Uterus (tissue), 4 donors: Measurements from ENCODE around the gene NKAIN2. TPM values are rescaled to one million over a fixed set of nuclear protein-coding genes. Genes with fewer than 3 reads are reported as not detected.

Experiments used
- DNase-seq, 2 donors: peaks; one replicate each; pipeline ENCODE4 v3.0.0-alpha.2; 2019 to 2020
- H3K27ac ChIP-seq, 2 donors: fragments of 200-600 bp; sonication (generic); 1 replicate in 1 of 2; 2 replicates in 1 of 2; pipeline ENCODE4 v1.5.1; 2016 to 2018
- H3K27me3 ChIP-seq, 2 donors: fragments of 200-600 bp; sonication (generic); one replicate each; pipeline ENCODE4 v1.5.1; 2018 to 2019; ENCODE audit warnings: control low read depth in 1 of 2
- H3K36me3 ChIP-seq, 2 donors: fragments of 200-600 bp; sonication (generic); one replicate each; pipeline ENCODE4 v1.5.1; 2019; ENCODE audit warnings: control low read depth in 1 of 2
- H3K4me1 ChIP-seq, 2 donors: fragments of 200-600 bp; sonication (generic); one replicate each; pipeline ENCODE4 v1.5.1; 2018 to 2019; ENCODE audit warnings: control low read depth in 1 of 2
- H3K4me3 ChIP-seq, 2 donors: fragments of 200-600 bp; sonication (generic); 1 replicate in 1 of 2; 2 replicates in 1 of 2; pipeline ENCODE4 v1.5.1; 2018 to 2019; ENCODE audit warnings: mild to moderate bottlenecking in 1 of 2
- H3K9me3 ChIP-seq, 2 donors: fragments of 200-600 bp; sonication (generic); one replicate each; pipeline ENCODE4 v1.5.1; 2019; ENCODE audit warnings: control low read depth in 1 of 2
- POLR2A ChIP-seq, 2 donors: fragments of 450-650 bp; IDR thresholded peaks; one replicate each; pipeline ENCODE4 v1.6.1; 2016; ENCODE audit warnings: antibody characterized with exemption in 2 of 2, mild to moderate bottlenecking in 1 of 2, moderate library complexity in 1 of 2
- intact Hi-C: fragments of 100-400 bp; cut with DNase I; formaldehyde crosslinking; loops from one replicate; pipeline ENCODE4 v1.15.1; 2023; ENCODE audit warnings: low total_unique reads
- total RNA-seq, 4 donors: library from RNA; depleted of rRNA in 3 of 4; stranded (reverse); fragments of >200 nt in 3 of 4; gene quantifications; one replicate each; pipeline versions ENCODE4 v1.1.0 to v1.2.4, GENCODE V29; 2014 to 2023
- TF ChIP-seq, protein P1 (sequence below), 4 experiments: fragments of 200-600 bp in 2 of 4; fragments of 450-650 bp in 2 of 4; sonication (generic) in 2 of 4; IDR thresholded peaks; one replicate each; pipeline ENCODE4 v1.5.1; 2016 to 2019; ENCODE audit warnings: antibody characterized with exemption in 4 of 4, mild to moderate bottlenecking in 2 of 4, moderate library complexity in 1 of 4
- donor health status: DM: yes; HTN: yes; CAD: no.

NKAIN2 gene
- total RNA-seq, 4 donors from 2014 or later, result 0.59 to 1.1 (median 1.0) TPM; not detected in 1

DNA sequence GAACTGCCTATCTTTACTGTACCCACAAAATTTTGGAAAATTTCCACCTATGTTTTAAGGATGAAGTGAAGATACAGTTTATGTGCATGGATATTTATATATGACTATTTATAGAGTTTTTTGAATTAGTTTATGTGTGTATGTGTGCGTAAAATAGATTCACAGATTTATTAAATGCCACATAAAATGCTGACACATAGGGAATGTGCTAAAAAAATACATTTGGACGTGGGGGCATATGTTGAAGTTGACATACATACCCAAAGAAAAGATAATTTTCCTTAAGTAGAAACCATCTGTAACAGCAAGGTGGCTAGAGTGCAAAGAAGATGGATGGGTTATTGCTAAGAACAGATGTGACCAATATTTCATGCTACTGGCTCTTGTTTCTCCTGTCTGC, 856.5 kb downstream of the NKAIN2 start:
- H3K27ac ChIP-seq, result no peak overlapping the region
- no peaks in the 10 kb centered on the region for H3K36me3 ChIP-seq
- TF ChIP-seq, protein P1, sequence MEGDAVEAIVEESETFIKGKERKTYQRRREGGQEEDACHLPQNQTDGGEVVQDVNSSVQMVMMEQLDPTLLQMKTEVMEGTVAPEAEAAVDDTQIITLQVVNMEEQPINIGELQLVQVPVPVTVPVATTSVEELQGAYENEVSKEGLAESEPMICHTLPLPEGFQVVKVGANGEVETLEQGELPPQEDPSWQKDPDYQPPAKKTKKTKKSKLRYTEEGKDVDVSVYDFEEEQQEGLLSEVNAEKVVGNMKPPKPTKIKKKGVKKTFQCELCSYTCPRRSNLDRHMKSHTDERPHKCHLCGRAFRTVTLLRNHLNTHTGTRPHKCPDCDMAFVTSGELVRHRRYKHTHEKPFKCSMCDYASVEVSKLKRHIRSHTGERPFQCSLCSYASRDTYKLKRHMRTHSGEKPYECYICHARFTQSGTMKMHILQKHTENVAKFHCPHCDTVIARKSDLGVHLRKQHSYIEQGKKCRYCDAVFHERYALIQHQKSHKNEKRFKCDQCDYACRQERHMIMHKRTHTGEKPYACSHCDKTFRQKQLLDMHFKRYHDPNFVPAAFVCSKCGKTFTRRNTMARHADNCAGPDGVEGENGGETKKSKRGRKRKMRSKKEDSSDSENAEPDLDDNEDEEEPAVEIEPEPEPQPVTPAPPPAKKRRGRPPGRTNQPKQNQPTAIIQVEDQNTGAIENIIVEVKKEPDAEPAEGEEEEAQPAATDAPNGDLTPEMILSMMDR (IDR thresholded peaks at IDR 0.05), result no peak
- TF ChIP-seq POLR2A (IDR thresholded peaks at IDR 0.05), result no peak
- no peaks in the 10 kb centered on the region for H3K27me3 ChIP-seq
- H3K4me1 ChIP-seq, result no peaks in the 10 kb centered on the region
- H3K4me3 ChIP-seq, result no peak overlapping the region
- intact Hi-C loops, result no loop called here
- H3K9me3 ChIP-seq, result no peaks in the 10 kb centered on the region
- no peak for DNase-seq

DNA sequence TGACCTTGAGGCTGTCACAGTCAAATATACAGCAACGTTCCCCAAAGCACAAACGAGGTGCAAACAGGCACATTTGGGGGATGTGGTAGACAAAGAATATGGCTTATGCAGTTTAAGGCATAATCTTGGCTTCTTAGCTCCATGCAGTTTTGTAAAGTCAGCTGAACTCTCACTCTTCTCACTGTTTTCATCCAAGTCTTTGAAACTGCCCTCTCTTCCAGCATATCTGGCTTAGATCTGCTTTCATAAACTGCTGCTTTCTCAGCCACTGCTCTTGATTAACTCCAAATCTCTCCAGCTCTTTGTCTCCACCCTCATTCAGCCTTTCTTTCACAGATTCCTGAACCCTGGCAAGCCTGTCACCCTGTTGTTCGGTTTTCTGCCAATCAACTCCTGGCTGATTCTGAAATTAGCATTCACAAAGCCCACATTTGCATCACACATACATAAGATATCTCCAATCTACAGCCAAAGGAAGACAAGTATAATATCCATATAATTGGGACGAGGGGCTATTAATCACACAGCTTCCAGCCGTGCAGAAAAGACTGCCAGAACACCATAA, 857.5 kb downstream of the NKAIN2 start:
- intact Hi-C loops, result no loop called here
- H3K4me3 ChIP-seq, result no peak overlapping the region
- H3K27ac ChIP-seq, result no peak overlapping the region

DNA sequence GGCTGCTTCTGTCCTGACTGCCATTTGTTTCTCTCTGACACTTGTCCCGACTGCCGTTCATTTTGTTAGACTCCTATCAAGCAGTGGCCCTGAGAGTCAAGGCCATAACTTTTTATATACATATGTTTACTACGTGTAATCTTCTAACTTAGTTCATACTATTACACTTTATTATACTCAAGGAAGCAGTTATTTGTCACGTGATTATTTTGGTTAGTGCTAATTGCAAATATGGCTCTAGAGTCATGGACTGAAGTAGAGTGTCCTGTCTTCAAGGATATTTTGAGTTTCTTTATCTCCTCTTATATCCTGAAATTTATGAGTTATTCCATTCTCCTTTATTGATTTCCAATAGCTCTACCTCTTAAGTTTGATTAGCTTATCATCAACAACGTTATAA, 864.4 kb downstream of the NKAIN2 start:
- no peak for TF ChIP-seq POLR2A (IDR thresholded peaks at IDR 0.05)
- TF ChIP-seq, protein P1 (IDR thresholded peaks at IDR 0.05), result no peak
- DNase-seq, result no peak
- Histone ChIP-seq H3K9me3 (no peaks in the 10 kb centered on the region), H3K4me3 (no peak overlapping the region), H3K27me3 (no peaks in the 10 kb centered on the region), H3K4me1 (no peaks in the 10 kb centered on the region), H3K27ac (no peak overlapping the region), H3K36me3 (no peaks in the 10 kb centered on the region)
- intact Hi-C loops, result no loop called here

More for the DNA sequence above, 857.5 kb downstream of the NKAIN2 start:
- Histone ChIP-seq H3K27me3 (no peaks in the 10 kb centered on the region), H3K4me1 (no peaks in the 10 kb centered on the region), H3K9me3 (no peaks in the 10 kb centered on the region), H3K36me3 (no peaks in the 10 kb centered on the region)
- DNase-seq, result no peak
- no peak for TF ChIP-seq POLR2A (IDR thresholded peaks at IDR 0.05)
- TF ChIP-seq, protein P1 (IDR thresholded peaks at IDR 0.05), result no peak

DNA sequence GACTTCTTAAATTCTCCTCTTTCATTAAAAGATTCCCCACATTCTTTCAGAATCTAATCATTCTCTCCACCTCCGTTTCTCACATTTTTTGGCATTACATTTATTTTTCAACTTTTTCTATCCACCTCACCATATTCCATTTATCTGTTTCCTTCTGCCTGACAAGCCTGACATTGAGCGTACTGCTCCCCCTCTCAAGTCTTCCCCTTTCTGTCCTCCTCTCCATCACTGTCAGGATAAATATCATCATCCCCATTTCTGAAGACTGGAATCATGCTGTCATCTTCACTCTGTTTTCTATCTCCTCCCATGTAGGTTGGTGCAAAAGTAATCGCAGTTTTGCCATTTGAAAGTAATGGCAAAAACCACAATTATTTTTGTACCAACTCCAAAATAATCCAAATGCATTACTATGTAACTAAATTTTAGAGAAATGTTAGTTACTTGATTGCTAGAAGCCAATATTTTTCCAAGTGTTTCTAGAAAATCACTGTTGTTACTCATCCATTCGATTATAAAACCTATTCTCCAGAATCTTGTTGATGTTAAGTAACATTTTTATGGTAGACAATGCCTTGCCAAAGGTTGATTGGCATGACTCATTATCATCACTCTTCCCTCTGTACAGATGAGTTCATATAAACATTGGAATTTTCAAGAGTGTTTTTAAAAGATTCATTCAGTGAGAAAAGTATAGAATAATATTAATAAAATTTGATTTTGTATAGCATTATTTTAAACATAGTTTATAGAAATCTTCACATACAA, 866.2 kb downstream of the NKAIN2 start:
- no peak for TF ChIP-seq POLR2A (IDR thresholded peaks at IDR 0.05)
- TF ChIP-seq, protein P1 (IDR thresholded peaks at IDR 0.05), result no peak
- Histone ChIP-seq H3K36me3 (no peaks in the 10 kb centered on the region), H3K27ac (no peak overlapping the region), H3K27me3 (no peaks in the 10 kb centered on the region), H3K4me3 (no peak overlapping the region), H3K4me1 (no peaks in the 10 kb centered on the region), H3K9me3 (no peaks in the 10 kb centered on the region)
- no peak for DNase-seq
- intact Hi-C loops, result no loop called here

DNA sequence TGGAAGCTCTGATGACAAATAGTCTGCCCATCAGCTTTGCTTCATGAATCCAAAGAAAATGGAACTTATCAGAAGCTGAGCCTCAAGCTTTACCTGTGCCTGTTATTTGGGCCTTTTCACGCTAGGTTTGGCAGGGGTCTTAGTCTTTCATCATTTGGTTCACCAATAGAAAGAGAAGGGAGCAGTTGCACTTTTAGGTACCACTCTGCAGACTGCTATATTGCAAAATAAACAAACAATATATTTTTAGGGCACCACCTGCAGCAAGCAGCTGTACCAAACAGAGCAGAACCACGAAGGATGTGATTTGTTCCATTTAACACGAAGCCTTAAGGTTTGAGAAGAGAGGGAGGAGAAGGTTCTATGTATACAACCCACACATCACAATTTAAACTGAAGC, 867.1 kb downstream of the NKAIN2 start:
- TF ChIP-seq, protein P1 (IDR thresholded peaks at IDR 0.05), result no peak
- no peak for TF ChIP-seq POLR2A (IDR thresholded peaks at IDR 0.05)
- H3K27me3 ChIP-seq, result no peaks in the 10 kb centered on the region
- intact Hi-C loops, result no loop called here
- no peaks in the 10 kb centered on the region for H3K36me3 ChIP-seq
- H3K27ac ChIP-seq, result no peak overlapping the region
- no peaks in the 10 kb centered on the region for H3K4me1 ChIP-seq
- H3K4me3 ChIP-seq, result no peak overlapping the region
- no peak for DNase-seq
- H3K9me3 ChIP-seq, result no peaks in the 10 kb centered on the region
